Measurements from ENCODE around the gene DLD.
"Not testable (repeated sequence)": the region's sequence is repeated elsewhere in the genome, so short reads cannot be mapped to it uniquely, and the experiment has no call there.

DLD gene

GRCh38 chr7:107921826-107922225 lies 30.8 kb downstream of the DLD start:
- Histone ChIP-seq H3K36me3 (ENCODE audit: control insufficient read depth in 4 of 4, insufficient read depth in 4 of 4, low read length in 3 of 4) (peaks cover 17 to 50% (median 31%) of the 10 kb centered on the region in 4 experiments), H3K4me1 (ENCODE audit: control extremely low read depth in 1 of 4, control insufficient read depth in 4 of 4, insufficient read depth in 4 of 4, low read length in 3 of 4) (peaks cover 18 to 25% (median 20%) of the 10 kb centered on the region in 4 experiments)
- no CpG with 5 or more reads among the region's 2 CpGs for WGBS (ENCODE audit: insufficient coverage)
- CTCF ChIA-PET: interaction anchor here (1.1 kb wide), 1 partner anchor 10 kb away, joined by 3 read pairs; no protein-coding TSS in a partner anchor
- H3K27me3 ChIP-seq (replicated peaks in 2 of 5; ENCODE audit: control insufficient read depth in 4 of 5, insufficient read depth in 5 of 5, low read length in 4 of 5); H3K4me3 ChIP-seq (ENCODE audit: control insufficient read depth in 1 of 7, extremely low read depth in 1 of 7, insufficient read depth in 4 of 7, low read depth in 2 of 7, low read length in 6 of 7); POLR2A ChIA-PET; H3K9me3 ChIP-seq (ENCODE audit: control extremely low read depth in 1 of 5, control insufficient read depth in 4 of 5, insufficient read depth in 2 of 5, low read depth in 1 of 5, low read length in 4 of 5); H3K27ac ChIP-seq (ENCODE audit: insufficient read depth in 1 of 2, low read depth in 1 of 2, low read length in 2 of 2, poor library complexity in 1 of 2, severe bottlenecking in 2 of 2); DNase-seq: not testable (repeated sequence)

DNA sequence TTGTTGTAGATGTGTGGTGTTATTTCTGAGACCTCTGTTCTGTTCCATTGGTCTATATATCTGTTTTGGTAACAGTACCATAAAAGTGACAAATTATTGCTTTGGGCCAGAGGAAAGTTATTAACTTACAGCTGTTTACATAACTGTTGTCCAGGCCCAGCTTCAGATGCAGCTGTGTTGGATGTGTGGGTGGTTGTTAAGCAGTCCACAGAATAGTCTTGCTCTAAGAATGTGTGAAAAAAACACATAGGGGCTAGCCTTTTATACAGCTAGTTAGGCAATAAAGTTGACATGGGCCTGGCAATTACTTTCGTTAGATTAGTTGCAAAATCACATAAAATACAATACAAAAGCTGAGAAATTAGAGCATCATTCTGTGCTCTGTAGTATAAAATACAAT lies 31.9 kb downstream of the DLD start:
- H3K4me3 ChIP-seq (ENCODE audit: control insufficient read depth in 1 of 7, extremely low read depth in 1 of 7, insufficient read depth in 4 of 7, low read depth in 2 of 7, low read length in 6 of 7): no peak overlapping the region
- ChIA-PET POLR2A (no interaction called here), CTCF (interaction anchor here (1.1 to 1.5 kb wide), 2 partner anchors 11 to 223 kb away, joined by 3 read pairs; no protein-coding TSS in a partner anchor)
- H3K36me3 ChIP-seq (ENCODE audit: control insufficient read depth in 4 of 4, insufficient read depth in 4 of 4, low read length in 3 of 4): peaks cover 14 to 44% (median 28%) of the 10 kb centered on the region in 4 experiments
- DNase-seq: no peak
- no peaks in the 10 kb centered on the region for H3K9me3 ChIP-seq (ENCODE audit: control extremely low read depth in 1 of 5, control insufficient read depth in 4 of 5, insufficient read depth in 2 of 5, low read depth in 1 of 5, low read length in 4 of 5)
- H3K27ac ChIP-seq (ENCODE audit: insufficient read depth in 1 of 2, low read depth in 1 of 2, low read length in 2 of 2, poor library complexity in 1 of 2, severe bottlenecking in 2 of 2): no peak overlapping the region
- H3K27me3 ChIP-seq (replicated peaks in 2 of 5; ENCODE audit: control insufficient read depth in 4 of 5, insufficient read depth in 5 of 5, low read length in 4 of 5): no peaks in the 10 kb centered on the region
- peaks cover 18 to 25% (median 20%) of the 10 kb centered on the region in 4 experiments for H3K4me1 ChIP-seq (ENCODE audit: control extremely low read depth in 1 of 4, control insufficient read depth in 4 of 4, insufficient read depth in 4 of 4, low read length in 3 of 4)
- no CpG with 5 or more reads among the region's 1 CpG for WGBS (ENCODE audit: insufficient coverage)

DNA sequence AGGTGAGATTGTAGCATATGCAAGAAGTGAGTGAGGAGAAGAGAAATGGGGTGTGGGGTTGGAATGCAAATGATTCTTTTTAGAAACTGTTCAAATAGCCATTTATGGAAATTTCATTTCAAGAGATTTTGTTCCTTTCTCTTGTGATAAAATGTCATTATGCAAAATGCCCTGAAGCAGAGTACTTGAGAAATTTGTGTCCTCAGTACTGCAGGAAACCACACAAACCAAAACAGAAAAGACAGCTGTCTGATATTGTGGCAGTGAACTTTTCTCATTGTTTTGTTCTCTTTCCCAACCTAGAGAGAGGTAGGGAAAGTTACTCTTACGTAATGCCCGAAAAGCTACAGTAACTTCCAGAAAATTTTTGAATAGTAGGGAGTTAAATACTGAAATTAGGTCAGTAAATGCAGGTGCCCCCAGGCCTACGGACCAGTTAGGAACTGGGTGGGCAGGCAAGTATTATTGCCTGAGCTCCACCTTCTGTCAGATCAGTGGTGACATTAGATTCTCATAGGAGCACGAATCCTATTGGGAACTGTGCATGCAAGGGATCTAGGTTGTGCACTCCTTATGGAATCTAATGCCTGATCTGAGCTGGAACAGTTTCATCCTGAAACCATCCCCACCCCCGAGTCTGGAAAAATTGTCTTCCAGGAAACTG lies 34.0 kb downstream of the DLD start:
- Histone ChIP-seq H3K27me3 (replicated peaks in 2 of 5; ENCODE audit: control insufficient read depth in 4 of 5, insufficient read depth in 5 of 5, low read length in 4 of 5) (no peaks in the 10 kb centered on the region), H3K36me3 (ENCODE audit: control insufficient read depth in 4 of 4, insufficient read depth in 4 of 4, low read length in 3 of 4) (peaks cover 0 to 30% (median 19%) of the 10 kb centered on the region in 4 experiments), H3K4me3 (ENCODE audit: control insufficient read depth in 1 of 7, extremely low read depth in 1 of 7, insufficient read depth in 4 of 7, low read depth in 2 of 7, low read length in 6 of 7) (peak overlapping the region in 4 of 7 experiments; percentile 10 to 43 (median 25)), H3K4me1 (ENCODE audit: control extremely low read depth in 1 of 4, control insufficient read depth in 4 of 4, insufficient read depth in 4 of 4, low read length in 3 of 4) (peaks cover 18 to 25% (median 20%) of the 10 kb centered on the region in 4 experiments), H3K9me3 (ENCODE audit: control extremely low read depth in 1 of 5, control insufficient read depth in 4 of 5, insufficient read depth in 2 of 5, low read depth in 1 of 5, low read length in 4 of 5) (no peaks in the 10 kb centered on the region), H3K27ac (ENCODE audit: insufficient read depth in 1 of 2, low read depth in 1 of 2, low read length in 2 of 2, poor library complexity in 1 of 2, severe bottlenecking in 2 of 2) (no peak overlapping the region)
- ChIA-PET POLR2A (no interaction called here), CTCF (no interaction called here)
- WGBS (ENCODE audit: insufficient coverage): 46% methylated on average over 5 of the region's 5 CpGs
- DNase-seq: peak; percentile 31 to 73 (median 64)

DNA sequence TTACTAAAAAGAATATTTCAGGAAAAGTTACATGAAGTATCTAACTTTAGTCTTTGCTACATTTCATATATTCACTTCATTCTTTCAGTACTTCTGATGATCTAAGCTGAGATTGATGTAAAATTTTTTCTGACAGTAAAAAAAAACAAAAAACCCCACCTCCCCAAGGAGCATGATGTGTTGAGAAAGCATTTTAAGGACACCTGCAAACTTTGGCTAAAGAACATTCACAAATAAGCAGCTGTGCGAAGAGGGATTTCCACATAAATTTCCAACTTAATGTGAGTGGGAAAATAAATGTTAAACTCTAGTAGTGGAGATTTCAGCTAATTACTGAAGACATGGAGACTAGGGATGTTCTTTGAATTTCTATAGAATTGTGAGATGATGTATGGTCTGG lies 35.5 kb downstream of the DLD start:
- no peak for DNase-seq
- POLR2A ChIA-PET: no interaction called here
- no peak overlapping the region for H3K4me3 ChIP-seq (ENCODE audit: control insufficient read depth in 1 of 7, extremely low read depth in 1 of 7, insufficient read depth in 4 of 7, low read depth in 2 of 7, low read length in 6 of 7)
- peaks cover 12 to 16% (median 15%) of the 10 kb centered on the region in 4 experiments for H3K4me1 ChIP-seq (ENCODE audit: control extremely low read depth in 1 of 4, control insufficient read depth in 4 of 4, insufficient read depth in 4 of 4, low read length in 3 of 4)
- CTCF ChIA-PET: interaction anchor here (1.2 kb wide), 1 partner anchor 219 kb away, joined by 3 read pairs; no protein-coding TSS in a partner anchor
- no peaks in the 10 kb centered on the region for H3K27me3 ChIP-seq (replicated peaks in 2 of 5; ENCODE audit: control insufficient read depth in 4 of 5, insufficient read depth in 5 of 5, low read length in 4 of 5)
- WGBS (ENCODE audit: insufficient coverage): no CpG with 5 or more reads among the region's 1 CpG
- H3K36me3 ChIP-seq (ENCODE audit: control insufficient read depth in 4 of 4, insufficient read depth in 4 of 4, low read length in 3 of 4): peaks cover 0 to 27% (median 17%) of the 10 kb centered on the region in 4 experiments
- no peaks in the 10 kb centered on the region for H3K9me3 ChIP-seq (ENCODE audit: control extremely low read depth in 1 of 5, control insufficient read depth in 4 of 5, insufficient read depth in 2 of 5, low read depth in 1 of 5, low read length in 4 of 5)
- H3K27ac ChIP-seq (ENCODE audit: insufficient read depth in 1 of 2, low read depth in 1 of 2, low read length in 2 of 2, poor library complexity in 1 of 2, severe bottlenecking in 2 of 2): no peak overlapping the region

DNA sequence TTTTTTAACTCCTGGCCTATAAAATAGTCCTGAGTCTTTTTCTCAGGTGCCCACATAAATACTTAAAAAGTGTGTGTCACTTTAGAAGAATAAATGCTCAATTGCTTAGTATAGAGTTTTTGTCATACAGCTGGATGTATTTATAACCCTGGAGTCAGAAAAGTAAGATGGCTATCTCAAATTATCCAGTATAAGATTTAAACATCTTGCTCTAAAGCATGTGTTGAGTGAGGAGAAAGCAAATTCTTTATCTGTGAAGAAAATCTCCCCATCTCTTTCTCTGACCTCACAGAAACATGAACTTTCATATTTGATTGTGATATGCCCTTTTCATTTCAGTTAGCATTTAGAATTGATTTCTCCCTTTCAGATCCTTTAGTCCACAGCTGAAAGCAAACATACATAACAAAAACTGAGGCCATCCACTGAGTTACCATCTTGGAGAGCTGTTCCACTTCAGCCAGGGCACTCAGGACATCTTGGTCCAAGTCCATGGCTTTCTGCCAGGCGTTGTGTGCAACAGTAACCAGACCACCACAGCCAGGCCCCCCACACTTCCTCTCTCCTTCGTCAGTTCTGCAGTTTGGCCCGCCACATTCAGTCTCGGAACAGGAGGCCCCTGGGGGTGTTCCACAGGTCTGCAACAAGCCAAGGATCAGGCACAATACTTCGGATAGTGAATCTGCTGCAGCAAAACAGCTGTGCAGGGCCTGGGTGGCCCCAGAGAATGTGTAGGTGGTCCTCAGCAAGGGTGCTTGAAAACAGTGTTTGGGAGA lies 40.9 kb downstream of the DLD start:
- 53% methylated on average over 2 of the region's 5 CpGs for WGBS (ENCODE audit: insufficient coverage)
- no peak overlapping the region for H3K27ac ChIP-seq (ENCODE audit: insufficient read depth in 1 of 2, low read depth in 1 of 2, low read length in 2 of 2, poor library complexity in 1 of 2, severe bottlenecking in 2 of 2)
- H3K9me3 ChIP-seq (ENCODE audit: control extremely low read depth in 1 of 5, control insufficient read depth in 4 of 5, insufficient read depth in 2 of 5, low read depth in 1 of 5, low read length in 4 of 5): no peaks in the 10 kb centered on the region
- DNase-seq: peak; percentile 2 to 41 (median 36)
- no peak overlapping the region for H3K4me3 ChIP-seq (ENCODE audit: control insufficient read depth in 1 of 7, extremely low read depth in 1 of 7, insufficient read depth in 4 of 7, low read depth in 2 of 7, low read length in 6 of 7)
- CTCF ChIA-PET: interaction anchor here (0.7 kb wide), 1 partner anchor 84 kb away, joined by 3 read pairs; no protein-coding TSS in a partner anchor
- no peaks in the 10 kb centered on the region for H3K27me3 ChIP-seq (replicated peaks in 2 of 5; ENCODE audit: control insufficient read depth in 4 of 5, insufficient read depth in 5 of 5, low read length in 4 of 5)
- H3K36me3 ChIP-seq (ENCODE audit: control insufficient read depth in 4 of 4, insufficient read depth in 4 of 4, low read length in 3 of 4): peaks cover 6 to 25% (median 9%) of the 10 kb centered on the region in 4 experiments
- peaks cover 0 to 10% (median 6%) of the 10 kb centered on the region in 4 experiments for H3K4me1 ChIP-seq (ENCODE audit: control extremely low read depth in 1 of 4, control insufficient read depth in 4 of 4, insufficient read depth in 4 of 4, low read length in 3 of 4)
- POLR2A ChIA-PET: no interaction called here

DNA sequence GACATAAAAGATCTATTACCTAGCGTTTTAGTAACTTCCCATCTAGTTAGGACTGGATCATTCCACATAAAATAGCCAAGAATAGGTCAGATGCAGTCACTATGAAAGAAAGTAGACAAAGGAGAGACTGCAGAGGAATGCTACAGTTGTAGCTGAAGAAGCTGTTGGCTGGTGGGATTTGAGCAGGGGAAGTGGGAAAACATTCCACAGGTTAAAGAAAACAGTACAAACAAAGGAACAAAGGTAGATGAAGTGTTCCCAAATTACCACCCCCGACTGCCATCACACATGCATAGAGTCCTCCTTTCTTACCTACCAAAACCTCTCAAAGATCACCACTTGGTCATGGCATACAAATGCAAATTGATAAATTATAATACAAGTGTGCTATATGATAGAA lies 41.8 kb downstream of the DLD start:
- WGBS (ENCODE audit: insufficient coverage): 100% methylated on average over 1 of the region's 2 CpGs
- ChIA-PET POLR2A (no interaction called here), CTCF (interaction anchor here (0.8 to 1.1 kb wide), 2 partner anchors 12 to 50 kb away, joined by 3 read pairs; no protein-coding TSS in a partner anchor)
- no peak for DNase-seq
- no peaks in the 10 kb centered on the region for H3K27me3 ChIP-seq (replicated peaks in 2 of 5; ENCODE audit: control insufficient read depth in 4 of 5, insufficient read depth in 5 of 5, low read length in 4 of 5)
- peaks cover 0 to 10% (median 6%) of the 10 kb centered on the region in 4 experiments for H3K4me1 ChIP-seq (ENCODE audit: control extremely low read depth in 1 of 4, control insufficient read depth in 4 of 4, insufficient read depth in 4 of 4, low read length in 3 of 4)
- peaks cover 5 to 25% (median 6%) of the 10 kb centered on the region in 4 experiments for H3K36me3 ChIP-seq (ENCODE audit: control insufficient read depth in 4 of 4, insufficient read depth in 4 of 4, low read length in 3 of 4)
- H3K4me3 ChIP-seq (ENCODE audit: control insufficient read depth in 1 of 7, extremely low read depth in 1 of 7, insufficient read depth in 4 of 7, low read depth in 2 of 7, low read length in 6 of 7): no peak overlapping the region
- no peak overlapping the region for H3K27ac ChIP-seq (ENCODE audit: insufficient read depth in 1 of 2, low read depth in 1 of 2, low read length in 2 of 2, poor library complexity in 1 of 2, severe bottlenecking in 2 of 2)
- H3K9me3 ChIP-seq (ENCODE audit: control extremely low read depth in 1 of 5, control insufficient read depth in 4 of 5, insufficient read depth in 2 of 5, low read depth in 1 of 5, low read length in 4 of 5): no peaks in the 10 kb centered on the region
